ENCODE results near the gene EGR4. TPM values are rescaled to one million over a fixed set of nuclear protein-coding genes. Genes with fewer than 3 reads are reported as not detected.
"Not testable (repeated sequence)": the region's sequence is repeated elsewhere in the genome, so short reads cannot be mapped to it uniquely, and the experiment has no call there.

EGR4 gene
- total RNA-seq, 2 experiments from 2014 or later: not detected

GRCh38 chr2:73268830-73269685 lies 24.3 kb downstream of the EGR4 start:
- H3K27ac Mint-ChIP-seq: peak overlapping the region; percentile 31
- peak overlapping the region; percentile 39 for H3K4me3 Mint-ChIP-seq
- ATAC-seq (peak; percentile 95), DNase-seq (peak; percentile 87)
- ChIA-PET POLR2A (interaction anchor here (1.0 kb wide), 1 partner anchor 21 kb away, joined by 3 read pairs; no protein-coding TSS in a partner anchor), CTCF (interaction anchor here (0.7 to 1.7 kb wide), 5 partner anchors 11 to 31 kb away, joined by 3 to 4 read pairs (median 3); no protein-coding TSS in a partner anchor)
- H3K27me3 Mint-ChIP-seq (ENCODE audit: low read depth): no peaks in the 10 kb centered on the region
- peaks cover 20% of the 10 kb centered on the region for H3K4me1 Mint-ChIP-seq (ENCODE audit: low read depth)
- no peaks in the 10 kb centered on the region for H3K9me3 Mint-ChIP-seq (ENCODE audit: insufficient read depth)
- H3K36me3 Mint-ChIP-seq (ENCODE audit: low read depth): peaks cover 26% of the 10 kb centered on the region

- peak overlapping the region; percentile 42 for H3K4me3 Mint-ChIP-seq
- peak overlapping the region; percentile 31 for H3K27ac Mint-ChIP-seq
- CTCF ChIA-PET: interaction anchor here (0.7 to 1.7 kb wide), 5 partner anchors 10 to 30 kb away, joined by 3 to 4 read pairs (median 3); no protein-coding TSS in a partner anchor
- no peak for ATAC-seq
- H3K36me3 Mint-ChIP-seq (ENCODE audit: low read depth): peaks cover 28% of the 10 kb centered on the region
- peaks cover 20% of the 10 kb centered on the region for H3K4me1 Mint-ChIP-seq (ENCODE audit: low read depth)
- no peak for DNase-seq
- H3K9me3 Mint-ChIP-seq (ENCODE audit: insufficient read depth): no peaks in the 10 kb centered on the region
- POLR2A ChIA-PET: interaction anchor here (1.0 to 1.6 kb wide), 2 partner anchors 21 to 118 kb away, joined by 3 to 4 read pairs; partner anchors contain the start of gene ALMS1
- no peaks in the 10 kb centered on the region for H3K27me3 Mint-ChIP-seq (ENCODE audit: low read depth)
Measured at GRCh38 chr2:73268366-73268829, 24.9 kb downstream of the EGR4 start.

- H3K9me3 Mint-ChIP-seq (ENCODE audit: insufficient read depth): no peaks in the 10 kb centered on the region
- H3K27me3 Mint-ChIP-seq (ENCODE audit: low read depth): no peaks in the 10 kb centered on the region
- peaks cover 27% of the 10 kb centered on the region for H3K36me3 Mint-ChIP-seq (ENCODE audit: low read depth)
- DNase-seq (no peak), ATAC-seq (no peak)
- no peak overlapping the region for H3K4me3 Mint-ChIP-seq
- H3K4me1 Mint-ChIP-seq (ENCODE audit: low read depth): peaks cover 20% of the 10 kb centered on the region
- POLR2A ChIA-PET: interaction anchor here (1.6 kb wide), 1 partner anchor 119 kb away, joined by 4 read pairs; the partner anchor contains the start of gene ALMS1
- CTCF ChIA-PET: no interaction called here
- H3K27ac Mint-ChIP-seq: no peak overlapping the region
Measured at GRCh38 chr2:73267008-73267407, 26.3 kb downstream of the EGR4 start.

GRCh38 chr2:73266061-73266901 lies 27.1 kb downstream of the EGR4 start:
- no peak overlapping the region for H3K4me3 Mint-ChIP-seq
- peaks cover 20% of the 10 kb centered on the region for H3K4me1 Mint-ChIP-seq (ENCODE audit: low read depth)
- ATAC-seq: no peak
- ChIA-PET CTCF (no interaction called here), POLR2A (no interaction called here)
- no peak overlapping the region for H3K27ac Mint-ChIP-seq
- H3K27me3 Mint-ChIP-seq (ENCODE audit: low read depth): no peaks in the 10 kb centered on the region
- H3K9me3 Mint-ChIP-seq (ENCODE audit: insufficient read depth): no peaks in the 10 kb centered on the region
- H3K36me3 Mint-ChIP-seq (ENCODE audit: low read depth): peaks cover 27% of the 10 kb centered on the region
- DNase-seq: no peak

- CTCF ChIA-PET: no interaction called here
- POLR2A ChIA-PET: no interaction called here
Measured at GRCh38 chr2:73265298-73266060, 27.9 kb downstream of the EGR4 start.

GRCh38 chr2:73264783-73265182 lies 28.6 kb downstream of the EGR4 start:
- H3K4me1 Mint-ChIP-seq (ENCODE audit: low read depth): peaks cover 13% of the 10 kb centered on the region
- no peaks in the 10 kb centered on the region for H3K27me3 Mint-ChIP-seq (ENCODE audit: low read depth)
- peaks cover 20% of the 10 kb centered on the region for H3K36me3 Mint-ChIP-seq (ENCODE audit: low read depth)
- POLR2A ChIA-PET: no interaction called here
- DNase-seq (no peak), ATAC-seq (no peak)
- no peaks in the 10 kb centered on the region for H3K9me3 Mint-ChIP-seq (ENCODE audit: insufficient read depth)
- CTCF ChIA-PET: no interaction called here
- no peak overlapping the region for H3K4me3 Mint-ChIP-seq
- H3K27ac Mint-ChIP-seq: no peak overlapping the region

More at GRCh38 chr2:73265298-73266060, 27.9 kb downstream of the EGR4 start:
- peaks cover 18% of the 10 kb centered on the region for H3K4me1 Mint-ChIP-seq (ENCODE audit: low read depth)
- no peaks in the 10 kb centered on the region for H3K9me3 Mint-ChIP-seq (ENCODE audit: insufficient read depth)
- H3K27ac Mint-ChIP-seq: no peak overlapping the region
- no peaks in the 10 kb centered on the region for H3K27me3 Mint-ChIP-seq (ENCODE audit: low read depth)
- no peak for ATAC-seq
- no peak overlapping the region for H3K4me3 Mint-ChIP-seq
- peaks cover 20% of the 10 kb centered on the region for H3K36me3 Mint-ChIP-seq (ENCODE audit: low read depth)
- no peak for DNase-seq

GRCh38 chr2:73264332-73264606 lies 29.1 kb downstream of the EGR4 start:
- Mint-ChIP-seq H3K4me1 (ENCODE audit: low read depth) (peaks cover 14% of the 10 kb centered on the region), H3K27me3 (ENCODE audit: low read depth) (no peaks in the 10 kb centered on the region), H3K27ac (no peak overlapping the region), H3K9me3 (ENCODE audit: insufficient read depth) (no peaks in the 10 kb centered on the region), H3K4me3 (no peak overlapping the region), H3K36me3 (ENCODE audit: low read depth) (peaks cover 25% of the 10 kb centered on the region)
- POLR2A ChIA-PET: no interaction called here
- no peak for ATAC-seq
- DNase-seq: no peak
- CTCF ChIA-PET: no interaction called here

GRCh38 chr2:73263540-73264331 lies 29.6 kb downstream of the EGR4 start:
- DNase-seq (no peak), ATAC-seq (no peak)
- Mint-ChIP-seq H3K4me3 (no peak overlapping the region), H3K4me1 (ENCODE audit: low read depth) (peaks cover 14% of the 10 kb centered on the region), H3K27me3 (ENCODE audit: low read depth) (no peaks in the 10 kb centered on the region), H3K36me3 (ENCODE audit: low read depth) (peaks cover 29% of the 10 kb centered on the region), H3K27ac (no peak overlapping the region), H3K9me3 (ENCODE audit: insufficient read depth) (no peaks in the 10 kb centered on the region)
- ChIA-PET CTCF (no interaction called here), POLR2A (no interaction called here)

- H3K4me1 Mint-ChIP-seq (ENCODE audit: low read depth); POLR2A ChIA-PET; H3K27me3 Mint-ChIP-seq (ENCODE audit: low read depth); ATAC-seq; CTCF ChIA-PET; H3K9me3 Mint-ChIP-seq (ENCODE audit: insufficient read depth); DNase-seq; H3K4me3 Mint-ChIP-seq; H3K27ac Mint-ChIP-seq: not testable (repeated sequence)
- peaks cover 21% of the 10 kb centered on the region for H3K36me3 Mint-ChIP-seq (ENCODE audit: low read depth)
Measured at GRCh38 chr2:73262691-73263429, 30.5 kb downstream of the EGR4 start.

- ChIA-PET POLR2A (no interaction called here), CTCF (no interaction called here)
- H3K27ac Mint-ChIP-seq: no peak overlapping the region
- H3K27me3 Mint-ChIP-seq (ENCODE audit: low read depth): no peaks in the 10 kb centered on the region
- no peak for ATAC-seq
- peaks cover 19% of the 10 kb centered on the region for H3K36me3 Mint-ChIP-seq (ENCODE audit: low read depth)
- DNase-seq: no peak
- H3K4me1 Mint-ChIP-seq (ENCODE audit: low read depth): peaks cover 12% of the 10 kb centered on the region
- H3K9me3 Mint-ChIP-seq (ENCODE audit: insufficient read depth): no peaks in the 10 kb centered on the region
- no peak overlapping the region for H3K4me3 Mint-ChIP-seq
Measured at GRCh38 chr2:73262108-73262651, 31.2 kb downstream of the EGR4 start.
